Chondrocyte (in vitro differentiated cells): ENCODE data around the gene CNOT1. TPM values are rescaled to one million over a fixed set of nuclear protein-coding genes. Genes with fewer than 3 reads are reported as not detected.

Experiments used
- DNase-seq: peaks from one replicate; pipeline ENCODE4 v3.0.0; 2021; ENCODE audit warnings: mixed read lengths, low spot score
- H3K27ac Mint-ChIP-seq: one replicate; pipeline ENCODE4 v1.8.0; 2021; ENCODE audit warnings: mild to moderate bottlenecking, moderate library complexity, mixed read lengths; ENCODE audit not compliant: unreplicated experiment
- H3K27me3 Mint-ChIP-seq: 2 replicates; pipeline ENCODE4 v1.8.0; 2021; ENCODE audit warnings: low read depth, mixed read lengths
- H3K36me3 Mint-ChIP-seq: 2 replicates; pipeline ENCODE4 v1.8.0; 2021; ENCODE audit warnings: low read depth, mixed read lengths
- H3K4me1 Mint-ChIP-seq: 2 replicates; pipeline ENCODE4 v1.8.0; 2021; ENCODE audit warnings: low read depth, mild to moderate bottlenecking, mixed read lengths
- H3K4me3 Mint-ChIP-seq: one replicate; pipeline ENCODE4 v1.8.0; 2021; ENCODE audit warnings: mild to moderate bottlenecking, moderate library complexity, mixed read lengths; ENCODE audit not compliant: unreplicated experiment
- H3K9me3 Mint-ChIP-seq: 2 replicates; pipeline ENCODE4 v1.8.0; 2021; ENCODE audit warnings: low read depth, mixed read lengths
- CTCF ChIP-seq: fragments of 200-600 bp; sonication (generic); IDR thresholded peaks from 2 replicates; pipeline ENCODE4 v1.5.0; 2021; ENCODE audit warnings: antibody characterized with exemption, mild to moderate bottlenecking, moderate library complexity
- total RNA-seq: library from RNA; stranded (reverse); gene quantifications from 3 replicates; pipeline ENCODE4 v1.2.1, GENCODE V29; 2021

The CNOT1 gene
- total RNA-seq, 1 donor from 2014 or later, result 89.3 TPM

- H3K27ac Mint-ChIP-seq, result no peak overlapping the region
- TF ChIP-seq CTCF, result no peak
- peaks cover 68% of the 10 kb centered on the region for H3K27me3 Mint-ChIP-seq
Observed at GRCh38 chr16:58471209-58471975, 158.2 kb downstream of the CNOT1 start.

More at GRCh38 chr16:58471209-58471975, 158.2 kb downstream of the CNOT1 start:
- DNase-seq, result no peak
- no peaks in the 10 kb centered on the region for H3K9me3 Mint-ChIP-seq
- no peaks in the 10 kb centered on the region for H3K36me3 Mint-ChIP-seq
- H3K4me1 Mint-ChIP-seq, result no peaks in the 10 kb centered on the region
- no peak overlapping the region for H3K4me3 Mint-ChIP-seq

Other genes with a start within 250 kb of the CNOT1 start
- 1.9 to 3.3 TPM (median 2.1 TPM) in 3 replicates for gene GINS3, start 237.4 kb downstream of the CNOT1 start, total RNA-seq
- 5.8 to 8.7 TPM (median 6.0 TPM) in 3 replicates for gene NDRG4, start 129.7 kb downstream of the CNOT1 start, total RNA-seq
- 10.4 to 16.4 TPM (median 13.0 TPM) in 3 replicates for gene SETD6, start 114.3 kb downstream of the CNOT1 start, total RNA-seq
- 37.6 to 47.3 TPM (median 45.1 TPM) in 3 replicates for gene SLC38A7, start 54.9 kb upstream of the CNOT1 start, total RNA-seq
- gene GOT2, start 104.5 kb upstream of the CNOT1 start, total RNA-seq, result 54.5 to 74.9 TPM (median 55.4 TPM) in 3 replicates